Left renal cortex interstitium (tissue), 4 donors: ENCODE data around the gene NEK2. TPM values are rescaled to one million over a fixed set of nuclear protein-coding genes. Genes with fewer than 3 reads are reported as not detected.

Experiments
- DNase-seq, 4 donors: peaks; one replicate each; pipeline ENCODE4 v3.0.0-alpha.2; 2013; ENCODE audit warnings: low read depth in 4 of 4, low spot score in 2 of 4, missing footprints in 1 of 4
- polyA plus RNA-seq, 4 donors: library from polyadenylated mRNA; unstranded; fragments of 120-200 nt; gene quantifications; one replicate each; pipeline ENCODE4 v1.2.1, GENCODE V29; 2013; ENCODE audit not compliant: insufficient read length in 4 of 4

The NEK2 gene
- polyA plus RNA-seq, 4 donors = 18.6 to 20.3 (median 19.7) TPM

DNA sequence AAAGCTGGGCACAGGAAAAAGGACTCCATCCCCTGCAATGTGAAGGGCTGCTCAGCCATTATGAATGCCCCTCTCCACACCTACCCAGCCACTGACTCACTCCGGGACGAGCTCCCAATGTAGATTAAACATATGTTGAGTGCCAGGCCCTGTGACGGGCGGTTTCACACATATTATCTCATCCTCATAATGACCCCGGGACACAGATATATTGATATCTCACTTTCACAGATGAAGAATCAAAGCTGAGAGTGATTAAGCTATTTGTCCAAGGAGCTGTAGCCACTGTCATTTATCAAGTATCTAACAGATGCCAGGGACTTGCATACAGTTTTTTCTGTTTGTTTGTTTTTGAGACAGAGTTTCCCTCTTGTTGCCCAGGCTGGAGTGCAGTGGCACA is 61.5 kb downstream of the NEK2 start:
- no peak for DNase-seq

DNA sequence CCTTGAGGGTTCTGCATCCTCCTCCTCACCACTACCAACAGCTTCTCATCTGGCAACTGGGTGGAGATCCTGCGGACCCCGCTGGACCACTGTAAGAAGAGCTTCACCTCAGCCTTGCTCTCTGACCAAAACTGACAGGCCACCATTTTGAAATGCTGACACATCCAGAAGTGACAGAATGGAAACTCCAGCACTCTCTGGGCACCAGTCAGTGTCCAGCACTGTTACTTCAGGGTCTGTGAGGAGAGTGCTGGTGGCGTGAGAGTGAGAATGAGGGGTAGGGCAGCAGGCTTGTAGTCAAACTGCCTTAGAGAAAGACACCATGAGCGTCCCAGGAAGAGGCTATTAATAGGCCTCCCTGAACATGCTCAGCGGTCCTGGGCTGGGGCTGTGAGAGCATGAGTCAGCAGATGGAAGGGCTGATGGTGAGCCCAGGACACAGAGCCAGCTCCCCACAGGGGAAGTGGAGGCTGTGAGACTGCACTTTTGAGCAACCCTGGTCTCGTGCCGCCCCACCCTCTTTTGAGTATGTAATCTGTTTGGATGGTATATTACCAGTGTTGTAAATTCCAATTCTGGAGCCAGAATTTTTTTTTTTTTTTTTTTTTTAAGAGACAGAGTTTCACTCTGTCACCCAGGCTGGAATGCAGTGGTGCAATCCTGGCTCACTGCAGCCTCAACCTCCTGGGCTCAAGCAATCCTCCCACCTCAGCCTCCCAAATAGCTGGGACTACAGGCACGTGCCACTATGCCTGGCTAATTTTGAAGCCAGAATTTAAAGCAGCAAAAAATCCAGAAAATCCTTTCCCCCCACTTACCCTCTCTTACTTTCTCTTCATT is 62.1 kb downstream of the NEK2 start:
- no peak for DNase-seq

DNA sequence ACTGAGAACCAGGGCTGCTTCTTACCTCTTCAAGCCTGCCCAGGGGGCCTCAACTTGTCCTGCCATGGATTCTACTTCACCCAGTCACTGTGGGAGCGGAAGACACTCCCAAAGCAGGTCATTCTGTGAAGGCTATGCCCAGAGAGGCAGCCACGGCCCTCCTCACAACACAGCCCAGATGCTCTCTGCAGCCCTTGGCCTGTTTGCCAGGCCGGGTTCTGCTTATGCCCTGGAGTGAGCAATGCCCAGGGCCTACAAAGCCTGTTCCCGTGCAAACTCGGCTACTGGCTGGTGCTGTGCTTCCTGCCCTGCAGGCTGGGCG is 62.7 kb downstream of the NEK2 start:
- DNase-seq = no peak

Other genes with a start within 250 kb of the NEK2 start
- under 1 TPM; 0.24 to 0.46 (median 0.33) TPM for gene RD3, start 183.5 kb downstream of the NEK2 start, polyA plus RNA-seq
- gene SLC30A1, start 96.5 kb downstream of the NEK2 start, polyA plus RNA-seq = 10 to 100 TPM; 25.2 to 36.9 (median 34.0) TPM
- gene LPGAT1, start 155.1 kb upstream of the NEK2 start, polyA plus RNA-seq = 10 to 100 TPM; 22.2 to 30.5 (median 24.4) TPM